CD8-positive, alpha-beta memory T cell (primary cell): ENCODE measurements around the gene JTB. TPM values are rescaled to one million over a fixed set of nuclear protein-coding genes. Genes with fewer than 3 reads are reported as not detected.
"Not testable (repeated sequence)": the region's sequence is repeated elsewhere in the genome, so short reads cannot be mapped to it uniquely, and the experiment has no call there.

ENCODE experiments used
- CTCF ChIA-PET: fragments of 350-600 bp; sonication (Branson Sonifier 250); formaldehyde crosslinking; loops from one replicate; lab custom pipeline; 2021; ENCODE audit warnings: antibody characterized with exemption; lab: Charles Lee
- POLR2A ChIA-PET: fragments of 350-600 bp; sonication (Branson Sonifier 250); formaldehyde crosslinking; loops from one replicate; lab custom pipeline; 2021; ENCODE audit warnings: antibody characterized with exemption; lab: Charles Lee
- DNase-seq, 5 donors: peaks; one replicate each; pipeline versions ENCODE4 v3.0.0 to v3.0.0-alpha.2; 2020 to 2022; ENCODE audit warnings: mixed read lengths in 1 of 5
- H3K27ac ChIP-seq: one replicate; pipeline ENCODE4 v1.7.0; 2013; ENCODE audit warnings: low read depth, mild to moderate bottlenecking, low read length, moderate library complexity
- H3K27me3 ChIP-seq: 2 replicates; pipeline ENCODE4 v1.7.0; 2013; ENCODE audit warnings: low read length, mild to moderate bottlenecking; ENCODE audit not compliant: insufficient read depth, poor library complexity, severe bottlenecking
- H3K36me3 ChIP-seq: 2 replicates; pipeline ENCODE4 v1.7.0; 2013; ENCODE audit warnings: mild to moderate bottlenecking, low read length, moderate library complexity; ENCODE audit not compliant: insufficient read depth
- H3K4me1 ChIP-seq: 2 replicates; pipeline ENCODE4 v1.7.0; 2013; ENCODE audit warnings: mild to moderate bottlenecking, low read length, moderate library complexity; ENCODE audit not compliant: insufficient read depth
- H3K4me3 ChIP-seq: 2 replicates; pipeline ENCODE4 v1.7.0; 2013; ENCODE audit warnings: mild to moderate bottlenecking, low read length
- H3K9me3 ChIP-seq: 2 replicates; pipeline ENCODE4 v1.7.0; 2013; ENCODE audit warnings: mild to moderate bottlenecking, low read length
- H3K27ac Mint-ChIP-seq, 8 donors: one replicate each; pipeline ENCODE4 v1.8.0; 2020 to 2021; ENCODE audit warnings: mixed read lengths in 8 of 8, mild to moderate bottlenecking in 6 of 8, inconsistent platforms in 3 of 8, moderate library complexity in 3 of 8
- H3K27me3 Mint-ChIP-seq, 2 donors: one replicate each; pipeline ENCODE4 v1.8.0; 2020 to 2021; ENCODE audit warnings: mixed read lengths in 2 of 2, mild to moderate bottlenecking in 1 of 2, moderate library complexity in 1 of 2
- H3K36me3 Mint-ChIP-seq, 3 donors: one replicate each; pipeline ENCODE4 v1.8.0; 2020 to 2021; ENCODE audit warnings: mixed read lengths in 3 of 3, inconsistent platforms in 1 of 3, mild to moderate bottlenecking in 1 of 3
- H3K4me1 Mint-ChIP-seq, 3 donors: one replicate each; pipeline ENCODE4 v1.8.0; 2020 to 2021; ENCODE audit warnings: mixed read lengths in 3 of 3, inconsistent platforms in 1 of 3, mild to moderate bottlenecking in 1 of 3
- H3K4me3 Mint-ChIP-seq, 7 donors: one replicate each; pipeline ENCODE4 v1.8.0; 2020 to 2021; ENCODE audit warnings: mixed read lengths in 7 of 7, mild to moderate bottlenecking in 6 of 7, moderate library complexity in 4 of 7, inconsistent platforms in 2 of 7
- H3K9me3 Mint-ChIP-seq, 5 donors: one replicate each; pipeline ENCODE4 v1.8.0; 2020 to 2022; ENCODE audit warnings: mixed read lengths in 5 of 5, mild to moderate bottlenecking in 3 of 5, moderate library complexity in 2 of 5, inconsistent platforms in 1 of 5
- polyA plus RNA-seq: library from polyadenylated mRNA; unstranded; fragments of 300-500 nt; fragmentation: Illumina TruSeq; gene quantifications from one replicate; pipeline ENCODE4 v1.2.3, GENCODE V29; 2021
- total RNA-seq, 2 experiments: library from RNA; stranded (reverse); gene quantifications; one replicate each; pipeline ENCODE4 v1.2.3, GENCODE V29; 2021

Gene JTB
- total and polyA plus RNA-seq, 3 experiments from 2014 or later: 232 to 351 (median 239) TPM

GRCh38 chr1:153987621-153988020, 10.1 kb upstream of the JTB start:
- peaks cover 26% of the 10 kb centered on the region for H3K4me1 ChIP-seq
- H3K4me3 ChIP-seq: no peak overlapping the region
- H3K9me3 ChIP-seq: no peaks in the 10 kb centered on the region
- H3K36me3 ChIP-seq: peaks cover 14% of the 10 kb centered on the region
- H3K36me3 Mint-ChIP-seq: peaks cover 8 to 21% (median 11%) of the 10 kb centered on the region in 3 donors
- DNase-seq: no peak
- H3K4me1 Mint-ChIP-seq: peaks cover 28 to 40% (median 36%) of the 10 kb centered on the region in 3 donors
- ChIA-PET CTCF (interaction anchor here (0.7 to 9.1 kb wide), 20 partner anchors 11 to 310 kb away, joined by 3 to 94 read pairs (median 4); partner anchors contain the start of genes CREB3L4, DENND4B, HAX1 and JTB), POLR2A (interaction anchor here (0.6 to 2.0 kb wide), 4 partner anchors 21 to 212 kb away, joined by 4 to 9 read pairs (median 4); partner anchors contain the start of gene SLC27A3)
- H3K4me3 Mint-ChIP-seq: peak overlapping the region in 1 of 7 donors; percentile 45
- H3K9me3 Mint-ChIP-seq: peaks cover 0 to 2% (median 0%) of the 10 kb centered on the region in 5 donors
- peaks cover 12 to 13% of the 10 kb centered on the region in 2 donors for H3K27me3 Mint-ChIP-seq
- H3K27ac ChIP-seq: no peak overlapping the region
- peak overlapping the region in 1 of 8 donors; percentile 89 for H3K27ac Mint-ChIP-seq
- H3K27me3 ChIP-seq: no peaks in the 10 kb centered on the region

GRCh38 chr1:153985941-153986761, 8.7 kb upstream of the JTB start, which contains the start of gene RAB13:
Gene RAB13, minus strand, starts transcription at chr1:153986339. Its CDS starts 103 bp downstream, at chr1:153986236.
- peaks cover 12 to 15% of the 10 kb centered on the region in 2 donors for H3K27me3 Mint-ChIP-seq
- H3K36me3 ChIP-seq: peaks cover 1% of the 10 kb centered on the region
- peak within 1 kb of the TSS; percentile 20 for H3K27ac ChIP-seq
- peaks cover 16 to 25% (median 22%) of the 10 kb centered on the region in 3 donors for H3K4me1 Mint-ChIP-seq
- peaks cover 0 to 7% (median under 1%) of the 10 kb centered on the region in 3 donors for H3K36me3 Mint-ChIP-seq
- H3K4me1 ChIP-seq: peaks cover 12% of the 10 kb centered on the region
- ChIA-PET POLR2A (interaction anchor here (0.6 to 2.0 kb wide), 6 partner anchors 9 to 211 kb away, joined by 3 to 9 read pairs (median 4); partner anchors contain the start of genes JTB and SLC27A3), CTCF (interaction anchor here (0.6 to 9.1 kb wide), 36 partner anchors 9 to 475 kb away, joined by 3 to 94 read pairs (median 4); partner anchors contain the start of genes CHTOP, CREB3L4, DENND4B and HAX1)
- no peaks in the 10 kb centered on the region for H3K27me3 ChIP-seq
- H3K9me3 Mint-ChIP-seq: peaks cover 0 to 2% (median 0%) of the 10 kb centered on the region in 5 donors
- peak within 1 kb of the TSS; percentile 69 to 93 (median 90) for H3K27ac Mint-ChIP-seq
- H3K4me3 Mint-ChIP-seq: peak within 1 kb of the TSS; percentile 31 to 67 (median 46)
- H3K4me3 ChIP-seq: no peak within 1 kb of the TSS
- peak in 1 of 5 donors; percentile 11 for DNase-seq
- H3K9me3 ChIP-seq: no peaks in the 10 kb centered on the region

- no peaks in the 10 kb centered on the region for H3K27me3 ChIP-seq
- H3K9me3 ChIP-seq: no peaks in the 10 kb centered on the region
- no peaks in the 10 kb centered on the region for H3K9me3 Mint-ChIP-seq
- peak overlapping the region; percentile 20 for H3K27ac ChIP-seq
- ChIA-PET POLR2A (interaction anchor here (2.0 kb wide), 1 partner anchor 210 kb away, joined by 9 read pairs; the partner anchor contains the start of gene SLC27A3), CTCF (interaction anchor here (1.0 to 9.1 kb wide), 7 partner anchors 19 to 474 kb away, joined by 3 to 94 read pairs (median 6); partner anchors contain the start of gene CREB3L4)
- H3K27ac Mint-ChIP-seq: peak overlapping the region in 1 of 8 donors; percentile 47
- DNase-seq: no peak
- H3K4me3 Mint-ChIP-seq: peak overlapping the region in 4 of 7 donors; percentile 11 to 67 (median 34)
- H3K36me3 ChIP-seq: no peaks in the 10 kb centered on the region
- no peaks in the 10 kb centered on the region for H3K36me3 Mint-ChIP-seq
- no peak overlapping the region for H3K4me3 ChIP-seq
- H3K27me3 Mint-ChIP-seq: peaks cover 12% of the 10 kb centered on the region in 2 donors
- H3K4me1 ChIP-seq: peaks cover 12% of the 10 kb centered on the region
- H3K4me1 Mint-ChIP-seq: peaks cover 13 to 20% (median 17%) of the 10 kb centered on the region in 3 donors
These were observed 8.0 kb upstream of the JTB start for GRCh38 chr1:153985341-153985912.

- Histone ChIP-seq H3K4me3 (no peak overlapping the region), H3K27me3 (no peaks in the 10 kb centered on the region), H3K36me3 (no peaks in the 10 kb centered on the region), H3K27ac (no peak overlapping the region), H3K9me3 (no peaks in the 10 kb centered on the region), H3K4me1 (peaks cover 7% of the 10 kb centered on the region)
- ChIA-PET CTCF (interaction anchor here (0.7 to 9.1 kb wide), 6 partner anchors 17 to 211 kb away, joined by 3 to 94 read pairs (median 12); partner anchors contain the start of genes CREB3L4 and DENND4B), POLR2A (no interaction called here)
- Mint-ChIP-seq H3K27me3 (peaks cover 12% of the 10 kb centered on the region in 2 donors), H3K4me3 (no peak overlapping the region), H3K4me1 (peaks cover 11 to 14% (median 14%) of the 10 kb centered on the region in 3 donors), H3K27ac (peak overlapping the region in 2 of 8 donors; percentile 46 to 63), H3K9me3 (no peaks in the 10 kb centered on the region), H3K36me3 (no peaks in the 10 kb centered on the region)
- DNase-seq: no peak
These were observed 6.8 kb upstream of the JTB start for GRCh38 chr1:153984123-153984894.

GRCh38 chr1:153981735-153982134, 4.3 kb upstream of the JTB start:
- not testable (repeated sequence) for H3K4me3 Mint-ChIP-seq, DNase-seq

GRCh38 chr1:153979091-153979490, 1.6 kb upstream of the JTB start:
- not testable (repeated sequence) for H3K9me3 ChIP-seq, H3K4me3 ChIP-seq, H3K27me3 ChIP-seq, H3K27me3 Mint-ChIP-seq, DNase-seq, H3K9me3 Mint-ChIP-seq
- H3K36me3 ChIP-seq: peaks cover 18% of the 10 kb centered on the region
- Mint-ChIP-seq H3K4me1 (peaks cover 28 to 35% (median 28%) of the 10 kb centered on the region in 3 donors), H3K36me3 (peaks cover 0 to 34% (median 6%) of the 10 kb centered on the region in 3 donors), H3K27ac (peak overlapping the region in 4 of 8 donors; percentile 81 to 96 (median 86)), H3K4me3 (peak overlapping the region in 6 of 7 donors; percentile 56 to 98 (median 98))
- peaks cover 18% of the 10 kb centered on the region for H3K4me1 ChIP-seq
- ChIA-PET POLR2A (interaction anchor here (3.0 to 5.1 kb wide), 2 partner anchors 12 kb away, joined by 40 to 58 read pairs; partner anchors contain the start of genes CREB3L4 and RPS27), CTCF (interaction anchor here (3.5 to 5.5 kb wide), 3 partner anchors 8 to 33 kb away, joined by 21 to 40 read pairs (median 37); partner anchors contain the start of genes CREB3L4, DENND4B and RAB13)
- H3K27ac ChIP-seq: peak overlapping the region; percentile 88

More at GRCh38 chr1:153981735-153982134, 4.3 kb upstream of the JTB start:
- Mint-ChIP-seq H3K4me1 (peaks cover 19 to 24% (median 20%) of the 10 kb centered on the region in 3 donors), H3K27me3 (peaks cover 11 to 12% of the 10 kb centered on the region in 2 donors), H3K36me3 (peaks cover 0 to 11% (median 0%) of the 10 kb centered on the region in 3 donors)
- POLR2A ChIA-PET, H3K9me3 Mint-ChIP-seq, H3K4me3 ChIP-seq, H3K36me3 ChIP-seq, H3K27ac ChIP-seq, H3K9me3 ChIP-seq, H3K27me3 ChIP-seq, H3K27ac Mint-ChIP-seq: not testable (repeated sequence)
- H3K4me1 ChIP-seq: peaks cover 12% of the 10 kb centered on the region
- CTCF ChIA-PET: interaction anchor here (0.6 kb wide), 1 partner anchor 161 kb away, joined by 3 read pairs; no protein-coding TSS in a partner anchor
